ENCODE measurements around the gene ARHGAP6. TPM values are rescaled to one million over a fixed set of nuclear protein-coding genes. Genes with fewer than 3 reads are reported as not detected.

The ARHGAP6 gene
- total and polyA plus RNA-seq, 9 of the 15 experiments (the other 6 are each of a cell fraction or from before 2014, with no cell fraction given): 12.5 to 63.6 (median 41.8) TPM

DNA sequence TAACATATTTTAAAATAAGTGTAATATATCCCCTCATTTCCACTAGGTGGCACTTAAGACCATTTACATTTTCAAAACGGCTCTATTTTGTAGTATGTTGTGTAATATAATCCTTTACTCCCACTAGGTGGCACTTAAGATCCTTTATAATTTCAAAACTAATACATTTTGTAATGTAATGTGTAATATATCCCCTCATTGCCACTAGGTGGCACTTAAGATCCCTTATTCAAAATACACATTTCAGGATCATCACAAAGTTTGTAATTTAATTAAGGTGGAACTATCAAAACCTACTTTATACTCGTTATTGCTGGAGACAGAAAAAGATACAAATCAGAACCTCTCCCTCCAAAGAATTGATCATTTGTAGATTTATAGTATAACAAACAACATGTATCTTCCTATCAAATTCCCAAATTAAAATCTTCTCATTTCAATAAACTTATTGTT is 132.5 kb downstream of the ARHGAP6 start (continued):
- TF ChIP-seq, protein P1, sequence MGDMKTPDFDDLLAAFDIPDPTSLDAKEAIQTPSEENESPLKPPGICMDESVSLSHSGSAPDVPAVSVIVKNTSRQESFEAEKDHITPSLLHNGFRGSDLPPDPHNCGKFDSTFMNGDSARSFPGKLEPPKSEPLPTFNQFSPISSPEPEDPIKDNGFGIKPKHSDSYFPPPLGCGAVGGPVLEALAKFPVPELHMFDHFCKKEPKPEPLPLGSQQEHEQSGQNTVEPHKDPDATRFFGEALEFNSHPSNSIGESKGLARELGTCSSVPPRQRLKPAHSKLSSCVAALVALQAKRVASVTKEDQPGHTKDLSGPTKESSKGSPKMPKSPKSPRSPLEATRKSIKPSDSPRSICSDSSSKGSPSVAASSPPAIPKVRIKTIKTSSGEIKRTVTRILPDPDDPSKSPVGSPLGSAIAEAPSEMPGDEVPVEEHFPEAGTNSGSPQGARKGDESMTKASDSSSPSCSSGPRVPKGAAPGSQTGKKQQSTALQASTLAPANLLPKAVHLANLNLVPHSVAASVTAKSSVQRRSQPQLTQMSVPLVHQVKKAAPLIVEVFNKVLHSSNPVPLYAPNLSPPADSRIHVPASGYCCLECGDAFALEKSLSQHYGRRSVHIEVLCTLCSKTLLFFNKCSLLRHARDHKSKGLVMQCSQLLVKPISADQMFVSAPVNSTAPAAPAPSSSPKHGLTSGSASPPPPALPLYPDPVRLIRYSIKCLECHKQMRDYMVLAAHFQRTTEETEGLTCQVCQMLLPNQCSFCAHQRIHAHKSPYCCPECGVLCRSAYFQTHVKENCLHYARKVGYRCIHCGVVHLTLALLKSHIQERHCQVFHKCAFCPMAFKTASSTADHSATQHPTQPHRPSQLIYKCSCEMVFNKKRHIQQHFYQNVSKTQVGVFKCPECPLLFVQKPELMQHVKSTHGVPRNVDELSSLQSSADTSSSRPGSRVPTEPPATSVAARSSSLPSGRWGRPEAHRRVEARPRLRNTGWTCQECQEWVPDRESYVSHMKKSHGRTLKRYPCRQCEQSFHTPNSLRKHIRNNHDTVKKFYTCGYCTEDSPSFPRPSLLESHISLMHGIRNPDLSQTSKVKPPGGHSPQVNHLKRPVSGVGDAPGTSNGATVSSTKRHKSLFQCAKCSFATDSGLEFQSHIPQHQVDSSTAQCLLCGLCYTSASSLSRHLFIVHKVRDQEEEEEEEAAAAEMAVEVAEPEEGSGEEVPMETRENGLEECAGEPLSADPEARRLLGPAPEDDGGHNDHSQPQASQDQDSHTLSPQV (IDR thresholded peaks at IDR 0.05): peak; percentile 48; the same call in 1 of the 2 replicates

DNA sequence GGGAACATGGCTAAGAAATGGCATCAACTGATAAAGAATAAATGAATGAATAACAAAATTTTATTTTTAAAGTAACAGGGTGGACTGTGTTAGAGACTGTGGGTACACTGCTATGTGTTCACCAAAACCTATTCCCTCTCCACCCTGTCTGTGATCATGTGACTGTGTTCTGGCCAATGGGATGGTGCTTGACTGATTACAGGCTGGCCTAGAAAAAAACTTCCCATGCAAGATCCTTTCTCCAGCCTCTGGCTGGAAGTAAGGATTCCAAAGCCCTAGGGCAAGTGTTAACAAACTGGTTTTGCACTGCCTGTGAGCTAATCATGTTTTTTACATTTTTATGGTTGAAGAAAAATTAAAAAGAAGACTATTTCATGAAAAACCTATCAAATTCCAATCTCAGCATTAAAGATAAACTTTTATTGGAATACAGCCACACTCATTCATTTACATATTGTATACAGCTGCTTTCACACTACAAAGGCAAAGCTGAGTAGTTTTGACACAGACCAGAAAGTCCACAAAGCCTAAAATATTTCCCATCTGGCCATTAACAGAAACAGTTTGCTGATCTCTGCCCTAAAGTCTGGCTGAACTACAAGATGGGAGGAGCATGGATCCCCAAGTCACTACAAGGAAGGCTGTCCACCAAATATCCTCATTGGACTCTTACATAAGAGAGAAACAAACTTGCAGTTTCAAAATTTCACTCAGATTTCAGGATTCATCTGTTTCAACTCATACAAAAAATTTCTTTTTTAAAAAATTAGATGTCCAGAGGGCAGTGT is 133.2 kb downstream of the ARHGAP6 start:
- peaks cover 0 to 20% of the 10 kb centered on the region in 2 experiments; a peak in 2 of 5 replicates for H3K4me1 ChIP-seq (replicated peaks in 1 of 2; ENCODE audit: control insufficient read depth in 2 of 2, insufficient read depth in 2 of 2, low read length in 2 of 2)
- ATAC-seq: peak; percentile 90
- DNase-seq (ENCODE audit: extremely low read depth in 1 of 4, low spot score in 3 of 4): peak; percentile 58 to 70 (median 62)
- no peak overlapping the region; the same call in 1 of the 3 replicates for H3K27ac ChIP-seq (ENCODE audit: extremely low read depth, low read depth, low read length)
- no peak overlapping the region for H3K4me3 ChIP-seq
- no TSS peak for BruUV-seq (replicated peaks)
- H3K9me3 ChIP-seq (replicated peaks; ENCODE audit: control insufficient read depth, insufficient read depth, low read depth, low read length): no peaks in the 10 kb centered on the region
- H3K36me3 ChIP-seq (ENCODE audit: control insufficient read depth, insufficient read depth, low read length): no peaks in the 10 kb centered on the region
- no peaks in the 10 kb centered on the region for H3K9me1 ChIP-seq (ENCODE audit: control insufficient read depth, insufficient read depth, low read length)
- peak overlapping the region; percentile 78 for H2AFZ ChIP-seq (ENCODE audit: low read depth, low read length)
- H4K20me1 ChIP-seq (replicated peaks; ENCODE audit: control insufficient read depth, insufficient read depth, low read length): no peaks in the 10 kb centered on the region
- H3K79me2 ChIP-seq (ENCODE audit: control insufficient read depth, insufficient read depth, low read length): no peaks in the 10 kb centered on the region
- ChIA-PET POLR2A (interaction anchor here (0.6 kb wide), 1 partner anchor 166 kb away, joined by 3 read pairs; no protein-coding TSS in a partner anchor), CTCF (ENCODE audit: low intra/inter-chr PET ratio) (interaction anchor here (0.6 to 6.3 kb wide), 12 partner anchors 10 to 1342 kb away, joined by 3 to 126 read pairs (median 10); partner anchors contain the start of gene MSL3)
- in situ Hi-C loops (cut with MboI) (loop anchor here (5.0 to 25.0 kb wide), 3 partner anchors 235 to 1345 kb away; no protein-coding TSS in a partner anchor), intact Hi-C loops (cut with micrococcal nuclease) (loop anchor here (1.0 to 10.0 kb wide), 6 partner anchors 192 to 1242 kb away; partner anchors contain the start of gene MSL3)
- FAIRE-seq: peak; percentile 84
- H3K9ac ChIP-seq (ENCODE audit: insufficient read depth in 1 of 2, low read depth in 2 of 2, low read length in 2 of 2): no peak overlapping the region; a peak in 1 of 4 replicates
- H3K27me3 ChIP-seq (ENCODE audit: control insufficient read depth in 2 of 2, insufficient read depth in 2 of 2, low read length in 2 of 2): no peaks in the 10 kb centered on the region
- no peak overlapping the region for H3K4me2 ChIP-seq (ENCODE audit: insufficient read depth, low read length)
- TF ChIP-seq, protein P2, sequence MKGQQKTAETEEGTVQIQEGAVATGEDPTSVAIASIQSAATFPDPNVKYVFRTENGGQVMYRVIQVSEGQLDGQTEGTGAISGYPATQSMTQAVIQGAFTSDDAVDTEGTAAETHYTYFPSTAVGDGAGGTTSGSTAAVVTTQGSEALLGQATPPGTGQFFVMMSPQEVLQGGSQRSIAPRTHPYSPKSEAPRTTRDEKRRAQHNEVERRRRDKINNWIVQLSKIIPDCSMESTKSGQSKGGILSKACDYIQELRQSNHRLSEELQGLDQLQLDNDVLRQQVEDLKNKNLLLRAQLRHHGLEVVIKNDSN (CRISPR knock-in tag; IDR thresholded peaks at IDR 0.05): peak; percentile 67
- peak; percentile 80 for TF ChIP-seq TOE1 (IDR thresholded peaks at IDR 0.05; ENCODE audit: borderline replicate concordance)
- TF ChIP-seq TOE1 (CRISPR knock-in tag; IDR thresholded peaks at IDR 0.05; ENCODE audit: borderline replicate concordance, low read depth): no peak
- TF ChIP-seq HEY1 (CRISPR knock-in tag; IDR thresholded peaks at IDR 0.05; ENCODE audit: borderline replicate concordance): no peak
- no peak for TF ChIP-seq FIP1L1 (IDR thresholded peaks at IDR 0.05; ENCODE audit: low read depth, low read length, poor library complexity, severe bottlenecking)
- TF ChIP-seq, protein P3, sequence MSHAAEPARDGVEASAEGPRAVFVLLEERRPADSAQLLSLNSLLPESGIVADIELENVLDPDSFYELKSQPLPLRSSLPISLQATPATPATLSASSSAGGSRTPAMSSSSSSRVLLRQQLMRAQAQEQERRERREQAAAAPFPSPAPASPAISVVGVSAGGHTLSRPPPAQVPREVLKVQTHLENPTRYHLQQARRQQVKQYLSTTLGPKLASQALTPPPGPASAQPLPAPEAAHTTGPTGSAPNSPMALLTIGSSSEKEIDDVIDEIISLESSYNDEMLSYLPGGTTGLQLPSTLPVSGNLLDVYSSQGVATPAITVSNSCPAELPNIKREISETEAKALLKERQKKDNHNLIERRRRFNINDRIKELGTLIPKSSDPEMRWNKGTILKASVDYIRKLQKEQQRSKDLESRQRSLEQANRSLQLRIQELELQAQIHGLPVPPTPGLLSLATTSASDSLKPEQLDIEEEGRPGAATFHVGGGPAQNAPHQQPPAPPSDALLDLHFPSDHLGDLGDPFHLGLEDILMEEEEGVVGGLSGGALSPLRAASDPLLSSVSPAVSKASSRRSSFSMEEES (CRISPR knock-in tag; IDR thresholded peaks at IDR 0.05): peak; percentile 87
- no peak for TF ChIP-seq NR2C2 (CRISPR knock-in tag; IDR thresholded peaks at IDR 0.05)
- TF ChIP-seq NR2C2 (tag; IDR thresholded peaks at IDR 0.05): no peak
- TF ChIP-seq ARHGAP35 (IDR thresholded peaks at IDR 0.05; ENCODE audit: partially characterized antibody): no peak
- TF ChIP-seq, protein P4, sequence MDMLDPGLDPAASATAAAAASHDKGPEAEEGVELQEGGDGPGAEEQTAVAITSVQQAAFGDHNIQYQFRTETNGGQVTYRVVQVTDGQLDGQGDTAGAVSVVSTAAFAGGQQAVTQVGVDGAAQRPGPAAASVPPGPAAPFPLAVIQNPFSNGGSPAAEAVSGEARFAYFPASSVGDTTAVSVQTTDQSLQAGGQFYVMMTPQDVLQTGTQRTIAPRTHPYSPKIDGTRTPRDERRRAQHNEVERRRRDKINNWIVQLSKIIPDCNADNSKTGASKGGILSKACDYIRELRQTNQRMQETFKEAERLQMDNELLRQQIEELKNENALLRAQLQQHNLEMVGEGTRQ (CRISPR knock-in tag; IDR thresholded peaks at IDR 0.05): peak; percentile 80
